OCI-LY3 (cell line): ENCODE measurements around the gene DCLK1.
A peak's percentile ranks its signal among the peaks of the same experiment; 100 is the strongest.

ENCODE experiments used
- H2AFZ ChIP-seq: fragments of 200-600, 300-600 bp; shearing (Covaris generic); 2 replicates; pipeline ENCODE4 v1.6.0; 2014; ENCODE audit warnings: antibody characterized with exemption, low read depth, low read length
- H3K27ac ChIP-seq: fragments of 200-600, 300-600 bp; sonication (generic); 2 replicates; pipeline ENCODE4 v1.5.1; 2014; ENCODE audit warnings: mild to moderate bottlenecking, low read length, moderate library complexity, mixed read lengths
- H3K27me3 ChIP-seq: fragments of 200-600, 300-600 bp; sonication (generic); 2 replicates; pipeline ENCODE4 v1.6.1; 2014; ENCODE audit warnings: low read depth, low read length, mixed read lengths
- H3K36me3 ChIP-seq: fragments of 200-600, 300-600 bp; sonication (generic); replicated peaks from 2 replicates; pipeline ENCODE3; 2014; ENCODE audit warnings: low read depth, low read length, mixed read lengths
- H3K4me1 ChIP-seq: fragments of 300-600, 200-600 bp; sonication (generic); 2 replicates; pipeline ENCODE4 v1.6.1; 2014; ENCODE audit warnings: low read length, mixed read lengths
- H3K4me2 ChIP-seq: fragments of 200-600, 300-600 bp; sonication (generic); 2 replicates; pipeline ENCODE4 v1.6.1; 2014; ENCODE audit warnings: low read length, mixed read lengths
- H3K4me3 ChIP-seq: fragments of 300-600, 200-600 bp; sonication (generic); 2 replicates; pipeline ENCODE4 v1.5.1; 2014; ENCODE audit warnings: antibody characterized with exemption, mild to moderate bottlenecking, low read length, moderate library complexity
- H3K79me2 ChIP-seq: fragments of 300-600, 200-600 bp; shearing (Covaris generic); 2 replicates; pipeline ENCODE4 v1.6.1; 2014; ENCODE audit warnings: mild to moderate bottlenecking, low read length, mixed read lengths
- H3K9ac ChIP-seq: fragments of 300-600, 200-600 bp; shearing (Covaris generic); 2 replicates; pipeline ENCODE4 v1.6.0; 2014; ENCODE audit warnings: mild to moderate bottlenecking, low read length, moderate library complexity
- H3K9me3 ChIP-seq: fragments of 200-600, 300-600 bp; shearing (Covaris generic); 2 replicates; pipeline ENCODE4 v1.6.1; 2014; ENCODE audit warnings: low read length, mixed read lengths; ENCODE audit not compliant: insufficient read depth
- H4K20me1 ChIP-seq: fragments of 200-600, 300-600 bp; sonication (generic); 2 replicates; pipeline ENCODE4 v1.6.1; 2016; ENCODE audit warnings: low read length, mixed read lengths; ENCODE audit not compliant: insufficient read depth
- CTCF ChIP-seq: fragments of 200-600, 300-600 bp; sonication (generic); IDR thresholded peaks from 2 replicates; pipeline ENCODE4 v1.5.1; 2014; ENCODE audit warnings: antibody characterized with exemption, low read length, low read depth
- EZH2phosphoT487 ChIP-seq: fragments of 200-600 bp; shearing (Covaris generic); IDR thresholded peaks from 2 replicates; pipeline ENCODE4 v1.6.1; 2018; ENCODE audit warnings: antibody characterized with exemption, mixed run types, low read depth

The DCLK1 gene

GRCh38 chr13:35964863-35965180 is 166.4 kb downstream of the DCLK1 start:
- no peak overlapping the region for H3K27ac ChIP-seq
- no peaks in the 10 kb centered on the region for H3K4me1 ChIP-seq
- H2AFZ ChIP-seq, result no peak overlapping the region
- H3K4me3 ChIP-seq, result no peak overlapping the region
- H4K20me1 ChIP-seq, result no peaks in the 10 kb centered on the region
- no peak overlapping the region for H3K9ac ChIP-seq
- TF ChIP-seq EZH2phosphoT487, result no peak
- TF ChIP-seq CTCF, result no peak
- H3K36me3 ChIP-seq, result no peaks in the 10 kb centered on the region
- H3K9me3 ChIP-seq, result no peaks in the 10 kb centered on the region
- no peaks in the 10 kb centered on the region for H3K79me2 ChIP-seq
- no peak overlapping the region for H3K4me2 ChIP-seq
- H3K27me3 ChIP-seq, result no peaks in the 10 kb centered on the region

- no peak overlapping the region for H2AFZ ChIP-seq
- H3K9me3 ChIP-seq, result no peaks in the 10 kb centered on the region
- TF ChIP-seq EZH2phosphoT487 (no peak), CTCF (no peak)
- no peak overlapping the region for H3K4me2 ChIP-seq
- H3K36me3 ChIP-seq, result no peaks in the 10 kb centered on the region
- no peak overlapping the region for H3K9ac ChIP-seq
- no peaks in the 10 kb centered on the region for H4K20me1 ChIP-seq
- no peaks in the 10 kb centered on the region for H3K27me3 ChIP-seq
- H3K4me1 ChIP-seq, result no peaks in the 10 kb centered on the region
- no peak overlapping the region for H3K27ac ChIP-seq
- H3K79me2 ChIP-seq, result no peaks in the 10 kb centered on the region
- H3K4me3 ChIP-seq, result no peak overlapping the region
These were observed 166.9 kb downstream of the DCLK1 start for GRCh38 chr13:35964011-35964862.

- Histone ChIP-seq H3K4me1 (no peaks in the 10 kb centered on the region), H3K36me3 (no peaks in the 10 kb centered on the region), H3K9me3 (no peaks in the 10 kb centered on the region), H3K9ac (no peak overlapping the region), H2AFZ (no peak overlapping the region), H3K79me2 (no peaks in the 10 kb centered on the region), H3K4me3 (no peak overlapping the region), H4K20me1 (no peaks in the 10 kb centered on the region), H3K27ac (no peak overlapping the region), H3K27me3 (no peaks in the 10 kb centered on the region), H3K4me2 (no peak overlapping the region)
- TF ChIP-seq CTCF, result peak; percentile 37
- no peak for TF ChIP-seq EZH2phosphoT487
These were observed 169.5 kb downstream of the DCLK1 start for GRCh38 chr13:35961461-35962220.

- Histone ChIP-seq H3K27ac (no peak overlapping the region), H3K36me3 (no peaks in the 10 kb centered on the region), H3K27me3 (no peaks in the 10 kb centered on the region), H3K9ac (no peak overlapping the region), H2AFZ (no peak overlapping the region), H3K79me2 (no peaks in the 10 kb centered on the region), H3K4me3 (no peak overlapping the region), H3K9me3 (no peaks in the 10 kb centered on the region), H4K20me1 (no peaks in the 10 kb centered on the region), H3K4me2 (no peak overlapping the region), H3K4me1 (no peaks in the 10 kb centered on the region)
- TF ChIP-seq EZH2phosphoT487, result no peak
These were observed 170.2 kb downstream of the DCLK1 start for GRCh38 chr13:35961002-35961401.
